NOMO-1 (cell line): Measurements from ENCODE around the gene PTCH1.

Source experiments
- DNase-seq, 2 experiments: peaks; one replicate each; lab custom pipeline; 2025; ENCODE audit not compliant: unreplicated experiment in 2 of 2; lab: John Stamatoyannopoulos, UW

The PTCH1 gene

GRCh38 chr9:95516734-95517558, at the start of gene PTCH1:
Gene PTCH1, minus strand, starts transcription at chr9:95516971.
- no peak for DNase-seq

GRCh38 chr9:95565982-95566381, 49.2 kb upstream of the PTCH1 start:
- no peak for DNase-seq

GRCh38 chr9:95561913-95562312, 45.1 kb upstream of the PTCH1 start:
- no peak for DNase-seq

- no peak for DNase-seq
Measured at GRCh38 chr9:95557142-95557541, 40.4 kb upstream of the PTCH1 start.

GRCh38 chr9:95556521-95556920, 39.8 kb upstream of the PTCH1 start:
- DNase-seq: no peak

- DNase-seq: no peak
Measured at GRCh38 chr9:95552814-95553546, 36.2 kb upstream of the PTCH1 start.

- DNase-seq: no peak
Measured at GRCh38 chr9:95552255-95552654, 35.5 kb upstream of the PTCH1 start.

GRCh38 chr9:95551406-95551805, 34.6 kb upstream of the PTCH1 start:
- no peak for DNase-seq

- DNase-seq: no peak
Measured at GRCh38 chr9:95545831-95546567, 29.2 kb upstream of the PTCH1 start.

- no peak for DNase-seq
Measured at GRCh38 chr9:95533996-95534680, 17.4 kb upstream of the PTCH1 start.

GRCh38 chr9:95529910-95530309, 13.1 kb upstream of the PTCH1 start:
- DNase-seq: no peak

- no peak for DNase-seq
Measured at GRCh38 chr9:95528908-95529502, 12.2 kb upstream of the PTCH1 start.

- DNase-seq: no peak
Measured at GRCh38 chr9:95522871-95523370, 6.2 kb upstream of the PTCH1 start.

GRCh38 chr9:95521699-95522098, 4.9 kb upstream of the PTCH1 start:
- no peak for DNase-seq

GRCh38 chr9:95517559-95518425, 1.0 kb upstream of the PTCH1 start:
- no peak for DNase-seq

- no peak for DNase-seq
Measured at GRCh38 chr9:95516221-95516733, 494 bp downstream of the PTCH1 start.

GRCh38 chr9:95515272-95516113, 1.3 kb downstream of the PTCH1 start:
- no peak for DNase-seq

- no peak for DNase-seq
Measured at GRCh38 chr9:95514342-95514741, 2.4 kb downstream of the PTCH1 start.
